ENCODE measurements around the gene TGFBR3.

The TGFBR3 gene

GRCh38 chr1:91826248-91826647, 59.7 kb downstream of the TGFBR3 start:
- no peak for DNase-seq (ENCODE audit: low read depth)

GRCh38 chr1:91821126-91821868, 64.7 kb downstream of the TGFBR3 start:
- no peak for DNase-seq (ENCODE audit: low read depth)

- DNase-seq (ENCODE audit: low read depth) = no peak
These were observed 66.7 kb downstream of the TGFBR3 start for GRCh38 chr1:91819038-91819788.

- no peak for DNase-seq (ENCODE audit: low read depth)
These were observed 67.3 kb downstream of the TGFBR3 start for GRCh38 chr1:91818713-91818975.

GRCh38 chr1:91817211-91817905, 68.6 kb downstream of the TGFBR3 start:
- no peak for DNase-seq (ENCODE audit: low read depth)

- no peak for DNase-seq (ENCODE audit: low read depth)
These were observed 69.9 kb downstream of the TGFBR3 start for GRCh38 chr1:91816031-91816430.

GRCh38 chr1:91814448-91814847, 71.5 kb downstream of the TGFBR3 start:
- DNase-seq (ENCODE audit: low read depth) = no peak

GRCh38 chr1:91813813-91814212, 72.1 kb downstream of the TGFBR3 start:
- no peak for DNase-seq (ENCODE audit: low read depth)

- no peak for DNase-seq (ENCODE audit: low read depth)
These were observed 74.5 kb downstream of the TGFBR3 start for GRCh38 chr1:91811363-91812025.

GRCh38 chr1:91809317-91809716, 76.6 kb downstream of the TGFBR3 start:
- no peak for DNase-seq (ENCODE audit: low read depth)

- DNase-seq (ENCODE audit: low read depth) = no peak
These were observed 77.9 kb downstream of the TGFBR3 start for GRCh38 chr1:91807921-91808620.

- DNase-seq (ENCODE audit: low read depth) = no peak
These were observed 78.9 kb downstream of the TGFBR3 start for GRCh38 chr1:91806769-91807700.

GRCh38 chr1:91806181-91806768, 79.7 kb downstream of the TGFBR3 start:
- no peak for DNase-seq (ENCODE audit: low read depth)

- no peak for DNase-seq (ENCODE audit: low read depth)
These were observed 80.6 kb downstream of the TGFBR3 start for GRCh38 chr1:91805311-91805801.

- DNase-seq (ENCODE audit: low read depth) = peak; percentile 83
These were observed 81.4 kb downstream of the TGFBR3 start for GRCh38 chr1:91804546-91805023.

GRCh38 chr1:91803847-91804545, 82.0 kb downstream of the TGFBR3 start:
- peak; percentile 63 for DNase-seq (ENCODE audit: low read depth)

- no peak for DNase-seq (ENCODE audit: low read depth)
These were observed 82.8 kb downstream of the TGFBR3 start for GRCh38 chr1:91803123-91803522.

GRCh38 chr1:91801496-91802115, 84.3 kb downstream of the TGFBR3 start:
- no peak for DNase-seq (ENCODE audit: low read depth)

- no peak for DNase-seq (ENCODE audit: low read depth)
These were observed 86.1 kb downstream of the TGFBR3 start for GRCh38 chr1:91799863-91800262.
